ENCODE results near the gene DEPDC4. TPM values are rescaled to one million over a fixed set of nuclear protein-coding genes. Genes with fewer than 3 reads are reported as not detected.
A peak's percentile ranks its signal among the peaks of the same experiment; 100 is the strongest.
"Not testable (repeated sequence)": the region's sequence is repeated elsewhere in the genome, so short reads cannot be mapped to it uniquely, and the experiment has no call there.

DEPDC4 gene
- 1 to 10 TPM; 3.8 to 4.1 TPM for total RNA-seq

GRCh38 chr12:100266835-100267602 lies at the start of gene DEPDC4, which contains the start of gene SCYL2:
Gene DEPDC4 (minus strand): TSS chr12:100267079. CDS start chr12:100267076, 3 bp downstream.
Gene SCYL2 (plus strand): TSS chr12:100267177. CDS start chr12:100282971, 15,794 bp downstream.
- peaks cover 2% of the 10 kb centered on the region in 2 donors for H3K36me3 Mint-ChIP-seq (ENCODE audit: insufficient read depth in 2 of 2)
- DNase-seq, result peak; percentile 95
- ATAC-seq (replicated peaks in 1 of 2), result peak; percentile 91 to 94
- no peaks in the 10 kb centered on the region for H3K9me3 Mint-ChIP-seq
- H3K4me1 Mint-ChIP-seq (ENCODE audit: low read depth), result peaks cover 41% of the 10 kb centered on the region
- peak within 1 kb of the TSS; percentile 99 for H3K4me3 Mint-ChIP-seq
- peak within 1 kb of the TSS; percentile 98 for H3K27ac Mint-ChIP-seq
- H3K27me3 Mint-ChIP-seq (ENCODE audit: low read depth), result no peaks in the 10 kb centered on the region

- Mint-ChIP-seq H3K36me3 (ENCODE audit: insufficient read depth in 2 of 2) (peaks cover 5 to 8% of the 10 kb centered on the region in 2 donors), H3K4me1 (ENCODE audit: low read depth) (peaks cover 5% of the 10 kb centered on the region), H3K27ac (no peak overlapping the region), H3K4me3 (no peak overlapping the region), H3K9me3 (peaks cover 2 to 3% of the 10 kb centered on the region in 2 donors), H3K27me3 (ENCODE audit: low read depth) (no peaks in the 10 kb centered on the region)
- no peak for DNase-seq
- ATAC-seq (replicated peaks in 1 of 2), result no peak
Measured at GRCh38 chr12:100311317-100311716, 44.4 kb upstream of the DEPDC4 start.

DNA sequence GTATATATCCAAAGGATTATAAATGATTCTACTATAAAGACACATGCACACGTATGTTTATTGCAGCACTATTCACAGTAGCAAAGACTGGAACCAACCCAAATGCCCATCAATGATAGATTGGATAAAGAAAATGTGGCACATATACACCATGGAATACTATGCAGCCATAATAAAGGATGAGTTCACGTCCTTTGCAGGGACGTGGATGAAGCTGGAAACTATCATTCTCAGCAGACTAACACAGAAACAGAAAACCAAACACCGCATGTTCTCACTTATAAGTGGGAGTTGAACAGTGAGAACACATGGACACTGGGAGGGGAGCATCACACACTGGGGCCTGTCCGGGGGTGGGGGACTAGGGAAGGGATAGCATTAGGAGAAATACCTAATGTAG lies 41.3 kb upstream of the DEPDC4 start:
- not testable (repeated sequence) for H3K27ac Mint-ChIP-seq; DNase-seq; H3K4me1 Mint-ChIP-seq (ENCODE audit: low read depth); ATAC-seq (replicated peaks in 1 of 2); H3K27me3 Mint-ChIP-seq (ENCODE audit: low read depth); H3K4me3 Mint-ChIP-seq
- Mint-ChIP-seq H3K36me3 (ENCODE audit: insufficient read depth in 2 of 2) (peaks cover 24% of the 10 kb centered on the region in 2 donors), H3K9me3 (peaks cover 10 to 11% of the 10 kb centered on the region in 2 donors)

DNA sequence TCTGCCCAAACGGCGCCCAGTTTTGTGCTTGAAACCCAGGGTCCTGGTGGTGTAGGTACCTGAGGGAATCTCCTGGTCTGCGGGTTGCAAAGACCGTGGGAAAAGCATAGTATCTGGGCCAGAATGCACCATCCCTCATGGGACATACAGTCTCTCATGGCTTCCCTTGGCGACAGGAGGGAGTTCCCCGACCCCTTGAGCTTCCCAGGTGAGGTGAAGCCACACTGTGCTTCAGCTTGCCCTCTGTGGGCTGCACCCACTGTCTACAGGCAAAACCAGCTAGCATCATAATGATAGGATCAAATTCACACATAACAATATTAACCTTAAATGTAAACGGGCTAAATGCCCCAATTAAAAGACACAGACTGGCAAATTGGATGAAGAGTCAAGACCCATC lies 37.5 kb upstream of the DEPDC4 start:
- ATAC-seq (replicated peaks in 1 of 2); H3K27me3 Mint-ChIP-seq (ENCODE audit: low read depth); H3K4me3 Mint-ChIP-seq; H3K4me1 Mint-ChIP-seq (ENCODE audit: low read depth); DNase-seq: not testable (repeated sequence)
- peaks cover 15 to 16% of the 10 kb centered on the region in 2 donors for H3K9me3 Mint-ChIP-seq
- peaks cover 47 to 52% of the 10 kb centered on the region in 2 donors for H3K36me3 Mint-ChIP-seq (ENCODE audit: insufficient read depth in 2 of 2)
- H3K27ac Mint-ChIP-seq, result peak overlapping the region; percentile 69

- Mint-ChIP-seq H3K4me3 (no peak overlapping the region), H3K4me1 (ENCODE audit: low read depth) (no peaks in the 10 kb centered on the region), H3K27me3 (ENCODE audit: low read depth) (no peaks in the 10 kb centered on the region), H3K9me3 (peaks cover 15 to 16% of the 10 kb centered on the region in 2 donors), H3K27ac (no peak overlapping the region), H3K36me3 (ENCODE audit: insufficient read depth in 2 of 2) (peaks cover 44 to 53% of the 10 kb centered on the region in 2 donors)
- ATAC-seq (replicated peaks in 1 of 2) (no peak), DNase-seq (no peak)
Measured at GRCh38 chr12:100303831-100304230, 37.0 kb upstream of the DEPDC4 start.

- Mint-ChIP-seq H3K27me3 (ENCODE audit: low read depth) (no peaks in the 10 kb centered on the region), H3K27ac (no peak overlapping the region), H3K9me3 (peaks cover 15 to 16% of the 10 kb centered on the region in 2 donors), H3K36me3 (ENCODE audit: insufficient read depth in 2 of 2) (peaks cover 44 to 58% of the 10 kb centered on the region in 2 donors), H3K4me3 (no peak overlapping the region), H3K4me1 (ENCODE audit: low read depth) (no peaks in the 10 kb centered on the region)
- ATAC-seq (replicated peaks in 1 of 2), result no peak
- no peak for DNase-seq
Measured at GRCh38 chr12:100302081-100302480, 35.2 kb upstream of the DEPDC4 start.

DNA sequence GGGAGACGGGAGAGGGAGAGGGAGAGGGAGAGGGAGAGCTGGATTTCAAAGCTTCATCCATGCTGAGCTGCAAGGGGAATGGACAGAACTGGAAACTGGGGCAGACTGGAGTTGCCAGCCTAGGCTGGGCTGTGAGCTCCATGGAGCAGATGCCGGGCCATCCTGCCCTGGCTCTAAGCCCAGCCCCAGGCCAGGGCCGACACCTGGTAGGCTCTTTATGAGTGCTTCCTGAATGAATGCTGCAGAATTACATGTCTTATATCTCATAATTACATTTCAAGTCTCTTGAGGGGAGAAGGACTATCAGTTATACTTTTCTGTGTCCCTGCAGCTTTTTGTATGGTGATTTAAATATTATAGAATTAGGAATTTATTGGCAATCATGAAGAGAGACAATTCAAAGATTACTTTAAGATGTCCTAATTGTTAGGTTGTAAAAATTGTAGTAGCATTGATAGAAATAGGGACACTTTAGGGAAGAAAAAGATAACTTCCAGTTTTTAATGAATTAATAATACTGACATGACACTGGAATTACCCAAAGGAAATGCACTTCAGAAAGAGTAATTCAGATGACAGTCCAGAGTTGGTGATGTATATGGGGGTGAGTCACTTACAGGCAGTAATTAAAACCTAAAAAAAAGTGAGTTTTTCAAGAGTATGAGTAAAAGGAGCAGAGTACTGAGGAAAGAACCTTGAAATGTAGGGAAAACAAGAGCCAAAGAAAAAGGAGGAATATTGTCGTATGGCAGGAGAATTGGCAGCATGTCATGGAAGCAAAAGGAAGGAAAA lies 29.1 kb upstream of the DEPDC4 start:
- H3K27ac Mint-ChIP-seq, result peak overlapping the region; percentile 22
- no peaks in the 10 kb centered on the region for H3K4me1 Mint-ChIP-seq (ENCODE audit: low read depth)

GRCh38 chr12:100294366-100294765 lies 27.5 kb upstream of the DEPDC4 start:
- not testable (repeated sequence) for DNase-seq; ATAC-seq (replicated peaks in 1 of 2); H3K27ac Mint-ChIP-seq; H3K4me1 Mint-ChIP-seq (ENCODE audit: low read depth); H3K4me3 Mint-ChIP-seq; H3K27me3 Mint-ChIP-seq (ENCODE audit: low read depth); H3K9me3 Mint-ChIP-seq
- H3K36me3 Mint-ChIP-seq (ENCODE audit: insufficient read depth in 2 of 2), result peaks cover 0 to 15% of the 10 kb centered on the region in 2 donors

More for the DNA sequence above, 29.1 kb upstream of the DEPDC4 start:
- no peak overlapping the region for H3K4me3 Mint-ChIP-seq
- H3K36me3 Mint-ChIP-seq (ENCODE audit: insufficient read depth in 2 of 2), result peaks cover 8 to 24% of the 10 kb centered on the region in 2 donors
- H3K27me3 Mint-ChIP-seq (ENCODE audit: low read depth), result no peaks in the 10 kb centered on the region
- no peak for ATAC-seq (replicated peaks in 1 of 2)
- no peak for DNase-seq
- peaks cover 4 to 5% of the 10 kb centered on the region in 2 donors for H3K9me3 Mint-ChIP-seq

GRCh38 chr12:100293017-100293416 lies 26.1 kb upstream of the DEPDC4 start:
- DNase-seq (no peak), ATAC-seq (replicated peaks in 1 of 2) (no peak)
- Mint-ChIP-seq H3K9me3 (no peaks in the 10 kb centered on the region), H3K4me3 (no peak overlapping the region), H3K4me1 (ENCODE audit: low read depth) (no peaks in the 10 kb centered on the region), H3K36me3 (ENCODE audit: insufficient read depth in 2 of 2) (peaks cover 0 to 10% of the 10 kb centered on the region in 2 donors), H3K27me3 (ENCODE audit: low read depth) (no peaks in the 10 kb centered on the region), H3K27ac (no peak overlapping the region)

GRCh38 chr12:100290016-100290415 lies 23.1 kb upstream of the DEPDC4 start:
- Mint-ChIP-seq H3K9me3 (no peaks in the 10 kb centered on the region), H3K4me3 (no peak overlapping the region), H3K27me3 (ENCODE audit: low read depth) (no peaks in the 10 kb centered on the region), H3K36me3 (ENCODE audit: insufficient read depth in 2 of 2) (peaks cover 0 to 6% of the 10 kb centered on the region in 2 donors), H3K27ac (no peak overlapping the region), H3K4me1 (ENCODE audit: low read depth) (no peaks in the 10 kb centered on the region)
- DNase-seq (no peak), ATAC-seq (replicated peaks in 1 of 2) (no peak)

DNA sequence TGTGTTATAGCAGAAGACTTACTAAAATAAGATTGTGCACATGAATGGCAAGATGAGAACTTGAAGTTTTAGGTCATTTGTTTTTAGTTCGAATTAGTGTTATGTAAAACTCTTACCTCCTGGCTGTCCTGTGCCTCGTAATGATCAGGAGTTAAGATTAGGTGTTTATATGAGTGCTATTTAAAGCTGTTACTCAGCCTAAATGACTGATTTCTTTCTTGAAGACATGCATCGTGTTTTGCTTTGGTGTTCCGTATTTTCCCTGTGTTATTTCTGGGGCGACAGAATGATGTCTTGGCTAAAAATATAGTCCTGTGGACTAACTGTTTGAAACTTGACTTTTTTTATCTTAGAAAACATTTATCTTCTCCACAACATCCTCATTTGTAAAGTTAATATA lies 22.2 kb upstream of the DEPDC4 start:
- Mint-ChIP-seq H3K9me3 (no peaks in the 10 kb centered on the region), H3K36me3 (ENCODE audit: insufficient read depth in 2 of 2) (peaks cover 0 to 6% of the 10 kb centered on the region in 2 donors), H3K27me3 (ENCODE audit: low read depth) (no peaks in the 10 kb centered on the region), H3K4me3 (no peak overlapping the region), H3K4me1 (ENCODE audit: low read depth) (no peaks in the 10 kb centered on the region), H3K27ac (no peak overlapping the region)
- DNase-seq, result no peak
- ATAC-seq (replicated peaks in 1 of 2), result no peak

DNA sequence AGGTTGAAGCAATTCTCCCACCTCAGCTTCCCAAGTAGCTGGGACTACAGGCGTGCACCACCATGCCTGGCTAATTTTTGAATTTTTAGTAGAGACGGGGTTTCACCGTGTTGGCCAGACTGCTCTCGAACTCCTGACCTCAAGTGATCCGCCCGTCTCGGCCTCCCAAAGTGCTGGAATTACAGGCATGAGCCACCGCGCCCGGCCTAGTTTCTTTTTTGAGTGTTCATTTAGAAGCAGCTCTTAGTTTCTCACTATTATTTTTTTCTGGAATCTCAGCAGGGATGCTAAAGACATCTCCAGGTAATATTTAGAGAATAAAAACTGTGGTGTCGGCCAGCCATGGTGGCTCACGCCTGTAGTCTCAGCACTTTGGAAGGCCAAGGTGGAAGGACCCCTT lies 17.7 kb upstream of the DEPDC4 start:
- H3K4me3 Mint-ChIP-seq; ATAC-seq (replicated peaks in 1 of 2); H3K36me3 Mint-ChIP-seq (ENCODE audit: insufficient read depth in 2 of 2); DNase-seq; H3K27ac Mint-ChIP-seq; H3K27me3 Mint-ChIP-seq (ENCODE audit: low read depth); H3K9me3 Mint-ChIP-seq; H3K4me1 Mint-ChIP-seq (ENCODE audit: low read depth): not testable (repeated sequence)

DNA sequence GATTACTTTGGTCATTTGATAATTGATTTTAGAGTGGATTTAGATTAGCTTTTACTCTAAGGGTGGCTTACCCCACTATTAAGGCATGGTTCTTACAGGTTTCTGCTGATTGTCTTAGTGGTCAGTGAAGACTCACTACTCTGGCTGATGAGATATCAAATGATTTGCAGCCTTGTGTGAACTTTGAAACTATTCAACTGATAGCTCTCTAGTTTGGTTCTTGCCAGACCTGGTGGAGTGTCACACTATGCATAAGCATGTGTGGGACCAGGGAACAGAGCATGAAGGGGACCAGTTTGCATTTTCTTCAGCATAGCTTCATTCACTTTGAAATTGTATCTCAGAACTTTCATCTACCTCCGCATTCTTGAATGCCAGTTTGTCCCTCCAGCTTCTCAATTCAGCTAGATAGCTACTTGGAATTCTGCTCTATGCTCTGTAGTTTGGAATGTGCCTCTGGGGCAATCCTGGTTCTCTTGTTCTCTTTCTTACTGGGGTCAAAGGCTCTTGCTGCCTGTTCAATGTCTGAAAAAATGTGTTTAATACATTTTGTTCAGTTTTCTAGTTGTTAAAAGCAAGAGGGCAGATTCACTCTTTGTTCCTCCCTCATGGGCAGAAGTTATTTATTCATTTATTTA lies 12.8 kb upstream of the DEPDC4 start:
- H3K27ac Mint-ChIP-seq, result no peak overlapping the region
- peaks cover 0 to 1% of the 10 kb centered on the region in 2 donors for H3K36me3 Mint-ChIP-seq (ENCODE audit: insufficient read depth in 2 of 2)
- peaks cover 0 to 1% of the 10 kb centered on the region in 2 donors for H3K9me3 Mint-ChIP-seq
- H3K4me1 Mint-ChIP-seq (ENCODE audit: low read depth), result peaks cover 12% of the 10 kb centered on the region
- no peak for ATAC-seq (replicated peaks in 1 of 2)
- H3K4me3 Mint-ChIP-seq, result no peak overlapping the region
- DNase-seq, result no peak
- H3K27me3 Mint-ChIP-seq (ENCODE audit: low read depth), result no peaks in the 10 kb centered on the region

Data from activated T-cell treated with anti-CD3 and anti-CD28 coated beads, Interleukin-2, amount 50 U/mL, for 72 hours (primary cell).